ENCODE data around the gene WDR45. TPM values are rescaled to one million over a fixed set of nuclear protein-coding genes. Genes with fewer than 3 reads are reported as not detected.

Gene WDR45
- total RNA-seq, 1 experiment from 2014 or later, result 31.5 TPM

DNA sequence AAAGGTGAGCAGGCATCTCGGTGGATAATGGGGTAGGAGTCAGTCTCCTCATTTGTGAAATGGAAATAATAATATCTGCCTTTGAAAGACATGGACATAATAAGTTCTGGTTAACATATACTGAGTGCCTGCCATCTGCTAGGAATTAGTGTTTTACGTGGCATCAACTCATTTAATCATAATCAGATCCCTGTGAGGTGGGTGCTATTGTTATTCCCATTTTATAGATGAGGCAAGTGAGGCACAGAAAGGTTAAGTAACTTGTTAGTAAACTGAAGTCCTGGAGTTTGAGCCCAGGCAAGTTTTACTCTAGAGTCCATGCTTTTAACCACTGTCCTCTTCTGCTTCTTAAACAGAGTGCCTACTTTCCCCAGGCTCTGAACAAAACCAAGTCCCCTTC is 13.4 kb downstream of the WDR45 start:
- Mint-ChIP-seq H3K4me3 (no peak overlapping the region), H3K9me3 (peaks cover 71 to 79% of the 10 kb centered on the region in 2 experiments), H3K4me1 (no peaks in the 10 kb centered on the region), H3K27me3 (ENCODE audit: low read depth) (peaks cover 3% of the 10 kb centered on the region), H3K27ac (no peak overlapping the region), H3K36me3 (ENCODE audit: insufficient read depth in 1 of 3, low read depth in 3 of 3) (peaks cover 10 to 63% (median 36%) of the 10 kb centered on the region in 3 experiments)
- Histone ChIP-seq H2BK15ac (ENCODE audit: low read depth, low read length) (no peak overlapping the region), H3K23me2 (ENCODE audit: insufficient read length, low read depth, low read length, poor library complexity, severe bottlenecking) (no peaks in the 10 kb centered on the region), H3K9me3 (ENCODE audit: control insufficient read depth, low read depth, low read length) (no peaks in the 10 kb centered on the region), H3K9ac (ENCODE audit: extremely low read depth, insufficient read length, low read length) (no peak overlapping the region), H4K8ac (replicated peaks; ENCODE audit: insufficient read length, low read depth, low read length) (no peak overlapping the region), H2BK20ac (ENCODE audit: low read depth, low read length, poor library complexity, severe bottlenecking) (no peak overlapping the region), H3K27me3 (ENCODE audit: insufficient read depth, low read length) (no peaks in the 10 kb centered on the region), H4K5ac (ENCODE audit: insufficient read length, low read depth, low read length) (no peak overlapping the region), H4K91ac (ENCODE audit: insufficient read length, low read depth, low read length) (no peak overlapping the region), H2BK5ac (ENCODE audit: insufficient read length, low read length) (no peak overlapping the region), H3K79me2 (ENCODE audit: insufficient read depth, low read length) (peaks cover 1% of the 10 kb centered on the region; the same call in 1 of the 2 replicates), H3K18ac (ENCODE audit: insufficient read length, low read depth, low read length) (no peak overlapping the region), H2BK12ac (ENCODE audit: insufficient read length, low read depth, low read length) (no peak overlapping the region), H3K56ac (ENCODE audit: insufficient read length, low read depth, low read length) (no peak overlapping the region), H2BK120ac (ENCODE audit: low read depth, low read length, poor library complexity, severe bottlenecking) (no peak overlapping the region), H3K27ac (ENCODE audit: insufficient read length, low read depth, low read length) (no peak overlapping the region), H2AK5ac (ENCODE audit: insufficient read length, low read length) (no peak overlapping the region), H3K4ac (ENCODE audit: low read depth, low read length) (no peak overlapping the region), H4K20me1 (ENCODE audit: control insufficient read depth, insufficient read depth, insufficient read length) (no peaks in the 10 kb centered on the region), H3K4me2 (ENCODE audit: insufficient read depth, insufficient read length, low read length) (no peak overlapping the region), H2AFZ (ENCODE audit: low read length) (no peak overlapping the region), H3K23ac (ENCODE audit: insufficient read length, low read depth, low read length) (no peak overlapping the region), H3K4me1 (ENCODE audit: insufficient read depth, low read length) (no peaks in the 10 kb centered on the region), H3K14ac (ENCODE audit: insufficient read depth, low read length) (no peak overlapping the region), H3T11ph (ENCODE audit: low read length) (no peak overlapping the region), H3K79me1 (ENCODE audit: insufficient read depth, low read depth, low read length, poor library complexity, severe bottlenecking) (no peaks in the 10 kb centered on the region)
- no peak for DNase-seq
- WGBS (ENCODE audit: extremely low coverage, insufficient read length, low lambda C conversion rate), result no CpG with 5 or more reads among the region's 2 CpGs
- TF ChIP-seq, protein P1, sequence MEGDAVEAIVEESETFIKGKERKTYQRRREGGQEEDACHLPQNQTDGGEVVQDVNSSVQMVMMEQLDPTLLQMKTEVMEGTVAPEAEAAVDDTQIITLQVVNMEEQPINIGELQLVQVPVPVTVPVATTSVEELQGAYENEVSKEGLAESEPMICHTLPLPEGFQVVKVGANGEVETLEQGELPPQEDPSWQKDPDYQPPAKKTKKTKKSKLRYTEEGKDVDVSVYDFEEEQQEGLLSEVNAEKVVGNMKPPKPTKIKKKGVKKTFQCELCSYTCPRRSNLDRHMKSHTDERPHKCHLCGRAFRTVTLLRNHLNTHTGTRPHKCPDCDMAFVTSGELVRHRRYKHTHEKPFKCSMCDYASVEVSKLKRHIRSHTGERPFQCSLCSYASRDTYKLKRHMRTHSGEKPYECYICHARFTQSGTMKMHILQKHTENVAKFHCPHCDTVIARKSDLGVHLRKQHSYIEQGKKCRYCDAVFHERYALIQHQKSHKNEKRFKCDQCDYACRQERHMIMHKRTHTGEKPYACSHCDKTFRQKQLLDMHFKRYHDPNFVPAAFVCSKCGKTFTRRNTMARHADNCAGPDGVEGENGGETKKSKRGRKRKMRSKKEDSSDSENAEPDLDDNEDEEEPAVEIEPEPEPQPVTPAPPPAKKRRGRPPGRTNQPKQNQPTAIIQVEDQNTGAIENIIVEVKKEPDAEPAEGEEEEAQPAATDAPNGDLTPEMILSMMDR (conservative IDR thresholded peaks at IDR 0.05), result no peak

All from H9 (cell line).